B cell (primary cell): ENCODE data around the gene TBC1D17. TPM values are rescaled to one million over a fixed set of nuclear protein-coding genes. Genes with fewer than 3 reads are reported as not detected.

Experiments used
- ATAC-seq: fragments of 200-7000 bp; cut with Tn5 transposase; one replicate; pipeline ENCODE4 v1.10.0; 2021; ENCODE audit warnings: low read depth, mild to moderate bottlenecking, moderate number of reproducible peaks, moderate library complexity
- CTCF ChIA-PET: fragments of 350-600 bp; sonication (Branson Sonifier 250); formaldehyde crosslinking; loops from one replicate; lab custom pipeline; 2021; ENCODE audit warnings: antibody characterized with exemption, inconsistent platforms; lab: Charles Lee
- POLR2A ChIA-PET: fragments of 350-600 bp; sonication (Branson Sonifier 250); formaldehyde crosslinking; loops from one replicate; lab custom pipeline; 2021; ENCODE audit warnings: antibody characterized with exemption; lab: Charles Lee
- DNase-seq: peaks from one replicate; pipeline ENCODE4 v3.0.0; 2013
- H2AFZ ChIP-seq: 2 replicates; pipeline ENCODE4 v1.6.1; 2012; ENCODE audit warnings: mild to moderate bottlenecking, low read depth, low read length; ENCODE audit not compliant: insufficient read depth, poor library complexity, severe bottlenecking
- H3K27ac ChIP-seq, 2 donors: 1 replicate in 1 of 2; 2 replicates in 1 of 2; pipeline ENCODE4 v1.5.1; 2012 to 2013; ENCODE audit warnings: low read length in 2 of 2, mild to moderate bottlenecking in 2 of 2, moderate library complexity in 1 of 2
- H3K27me3 ChIP-seq, 4 experiments: fragments of 200-600 bp in 1 of 4; sonication (generic) in 1 of 4; replicated peaks in 1 of 4; 1 replicate in 2 of 4; 2 replicates in 2 of 4; pipeline versions ENCODE4 v1.6.1 to v1.7.0; 2013 to 2016; ENCODE audit warnings: low read length in 3 of 4, mild to moderate bottlenecking in 2 of 4, mixed read lengths in 1 of 4, moderate library complexity in 1 of 4; ENCODE audit not compliant: insufficient read depth in 4 of 4, control insufficient read depth in 3 of 4; ENCODE audit errors: control extremely low read depth in 1 of 4
- H3K36me3 ChIP-seq, 2 experiments: replicated peaks in 1 of 2; 1 replicate in 1 of 2; 2 replicates in 1 of 2; pipeline versions ENCODE4 v1.6.1 to v1.7.1; 2013; ENCODE audit warnings: low read length in 1 of 2; ENCODE audit not compliant: insufficient read depth in 2 of 2, control insufficient read depth in 1 of 2; ENCODE audit errors: control extremely low read depth in 1 of 2, extremely low read depth in 1 of 2
- H3K4me1 ChIP-seq, 2 donors: fragments of 200-600 bp in 1 of 2; sonication (generic) in 1 of 2; 1 replicate in 1 of 2; 2 replicates in 1 of 2; pipeline versions ENCODE4 v1.5.1 to v1.6.1; 2013 to 2017; ENCODE audit warnings: low read length in 2 of 2; ENCODE audit not compliant: control insufficient read depth in 2 of 2, insufficient read depth in 2 of 2
- H3K4me2 ChIP-seq: replicated peaks from 2 replicates; pipeline ENCODE3; 2012; ENCODE audit warnings: mild to moderate bottlenecking, low read depth, low read length; ENCODE audit not compliant: poor library complexity, severe bottlenecking
- H3K4me3 ChIP-seq, 5 experiments: fragments of 200-600 bp in 1 of 5; sonication (generic) in 1 of 5; 1 replicate in 3 of 5; 2 replicates in 2 of 5; pipeline versions ENCODE4 v1.5.1 to v1.7.0; 2011 to 2016; ENCODE audit warnings: low read length in 4 of 5, mild to moderate bottlenecking in 4 of 5, low read depth in 2 of 5, control low read depth in 1 of 5, moderate library complexity in 1 of 5; ENCODE audit not compliant: insufficient read depth in 1 of 5; ENCODE audit errors: control extremely low read depth in 1 of 5, extremely low read depth in 1 of 5
- H3K79me2 ChIP-seq: fragments of 200-600 bp; sonication (generic); one replicate; pipeline ENCODE4 v1.6.0; 2016; ENCODE audit warnings: low read length; ENCODE audit not compliant: control insufficient read depth, insufficient read depth
- H3K9ac ChIP-seq: fragments of 200-600 bp; sonication (generic); 2 replicates; pipeline ENCODE4 v1.6.1; 2017; ENCODE audit warnings: mild to moderate bottlenecking, low read length, moderate library complexity
- H3K9me3 ChIP-seq, 3 donors: one replicate each; pipeline versions ENCODE4 v1.6.1 to v1.7.1; 2013; ENCODE audit warnings: low read length in 2 of 3; ENCODE audit not compliant: control insufficient read depth in 2 of 3, insufficient read depth in 1 of 3; ENCODE audit errors: control extremely low read depth in 1 of 3
- H4K20me1 ChIP-seq: 2 replicates; pipeline ENCODE4 v1.6.0; 2012; ENCODE audit warnings: mild to moderate bottlenecking, low read length; ENCODE audit not compliant: insufficient read depth, control insufficient read depth, poor library complexity, severe bottlenecking
- H3K27ac Mint-ChIP-seq: one replicate; pipeline ENCODE4 v1.8.0; 2021; ENCODE audit warnings: mixed read lengths
- H3K27me3 Mint-ChIP-seq: one replicate; pipeline ENCODE4 v1.8.0; 2021; ENCODE audit warnings: mixed read lengths
- H3K4me1 Mint-ChIP-seq: one replicate; pipeline ENCODE4 v1.8.0; 2021; ENCODE audit warnings: mixed read lengths
- H3K4me3 Mint-ChIP-seq: one replicate; pipeline ENCODE4 v1.8.0; 2021; ENCODE audit warnings: mixed read lengths
- H3K9me3 Mint-ChIP-seq: one replicate; pipeline ENCODE4 v1.8.0; 2022; ENCODE audit warnings: mixed read lengths; ENCODE audit not compliant: insufficient read depth
- EZH2 ChIP-seq: IDR thresholded peaks from 2 replicates; pipeline ENCODE4 v1.6.1; 2012; ENCODE audit warnings: borderline replicate concordance, low read depth, mild to moderate bottlenecking, moderate library complexity, low read length; ENCODE audit not compliant: insufficient read depth, poor library complexity, severe bottlenecking
- WGBS: methylation state at CpG from one replicate; pipeline ENCODE4 v1.1.5; 2013; ENCODE audit warnings: missing lambda C conversion rate; ENCODE audit not compliant: insufficient coverage; 5-methylcytosine and 5-hydroxymethylcytosine counted together
- intact Hi-C: fragments of 100-400 bp; cut with micrococcal nuclease; formaldehyde crosslinking; loops from one replicate; pipeline ENCODE4 v1.10.0; 2022
- polyA plus RNA-seq: library from polyadenylated mRNA; depleted of rRNA; stranded (reverse); fragments of >200 nt; gene quantifications from 2 replicates; pipeline ENCODE4 v1.2.3, GENCODE V29; 2012
- total RNA-seq, 2 donors: library from RNA; stranded (reverse); fragments of 120-200 nt in 1 of 2; gene quantifications; 1 replicate in 1 of 2; 2 replicates in 1 of 2; pipeline versions ENCODE4 v1.2.3 to v1.2.4, GENCODE V29; 2013 to 2022
- TF ChIP-seq, protein P1 (sequence below): fragments of 200-600 bp; IDR thresholded peaks from one replicate; pipeline ENCODE4 v1.8.0; 2022; ENCODE audit warnings: antibody characterized with exemption, mild to moderate bottlenecking

TBC1D17 gene
- total and polyA plus RNA-seq, 2 donors (not counting 1 experiment from before 2014, with no cell fraction given) = 85.7 to 98.7 TPM

DNA sequence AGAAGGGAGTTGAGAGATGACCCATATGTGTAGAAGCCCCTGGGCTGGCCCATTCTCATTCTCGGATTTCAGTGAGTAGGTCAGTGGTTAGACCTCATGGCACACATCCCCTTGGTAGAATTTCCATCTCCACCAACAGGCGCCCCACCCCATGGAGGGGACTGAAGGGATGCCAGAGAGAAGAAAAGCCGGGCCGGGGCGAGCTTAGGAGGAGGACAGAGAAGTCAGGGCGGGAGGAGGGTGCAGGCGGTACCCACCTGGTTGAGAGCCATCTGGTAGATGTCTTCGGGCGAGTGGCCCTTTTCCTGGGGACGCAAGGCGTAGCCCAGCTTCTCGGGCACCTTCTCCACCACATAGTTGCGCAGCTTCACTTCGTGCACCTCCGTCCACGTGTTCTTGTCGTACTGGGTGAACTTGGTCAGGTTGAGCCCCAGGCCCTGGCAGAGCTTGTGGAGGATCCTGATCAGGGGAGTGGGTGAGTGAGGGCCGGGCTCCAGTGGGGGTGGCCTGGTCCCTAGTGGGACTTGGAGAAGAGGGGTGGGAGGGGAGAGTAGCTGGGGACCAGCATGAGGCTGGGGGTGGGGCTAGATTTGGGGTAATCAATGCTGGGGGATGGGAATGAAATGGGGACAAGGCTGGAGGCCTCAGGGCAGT lies 16.6 kb downstream of the TBC1D17 start:
- ChIA-PET POLR2A (interaction anchor here (0.6 to 1.1 kb wide), 4 partner anchors 17 to 50 kb away, joined by 3 to 10 read pairs (median 4); partner anchors contain the start of gene AKT1S1), CTCF (interaction anchor here (1.0 to 3.6 kb wide), 3 partner anchors 17 to 23 kb away, joined by 3 to 17 read pairs (median 5); partner anchors contain the start of genes AKT1S1 and TBC1D17)
- Histone ChIP-seq H3K27ac (no peak overlapping the region), H3K4me1 (peaks cover 32 to 54% of the 10 kb centered on the region in 2 donors), H4K20me1 (peaks cover 7% of the 10 kb centered on the region), H3K36me3 (no peaks in the 10 kb centered on the region), H3K9ac (no peak overlapping the region), H2AFZ (no peak overlapping the region), H3K27me3 (no peaks in the 10 kb centered on the region), H3K79me2 (peaks cover 4% of the 10 kb centered on the region), H3K4me2 (no peak overlapping the region), H3K4me3 (no peak overlapping the region), H3K9me3 (peaks cover 0 to 7% (median 0%) of the 10 kb centered on the region in 3 donors)
- Mint-ChIP-seq H3K9me3 (no peaks in the 10 kb centered on the region), H3K27ac (peak overlapping the region; percentile 15), H3K4me1 (peaks cover 56% of the 10 kb centered on the region), H3K4me3 (no peak overlapping the region), H3K27me3 (no peaks in the 10 kb centered on the region)
- WGBS = 90% methylated on average over 11 of the region's 18 CpGs
- no peak for ATAC-seq
- DNase-seq = no peak
- TF ChIP-seq, protein P1, sequence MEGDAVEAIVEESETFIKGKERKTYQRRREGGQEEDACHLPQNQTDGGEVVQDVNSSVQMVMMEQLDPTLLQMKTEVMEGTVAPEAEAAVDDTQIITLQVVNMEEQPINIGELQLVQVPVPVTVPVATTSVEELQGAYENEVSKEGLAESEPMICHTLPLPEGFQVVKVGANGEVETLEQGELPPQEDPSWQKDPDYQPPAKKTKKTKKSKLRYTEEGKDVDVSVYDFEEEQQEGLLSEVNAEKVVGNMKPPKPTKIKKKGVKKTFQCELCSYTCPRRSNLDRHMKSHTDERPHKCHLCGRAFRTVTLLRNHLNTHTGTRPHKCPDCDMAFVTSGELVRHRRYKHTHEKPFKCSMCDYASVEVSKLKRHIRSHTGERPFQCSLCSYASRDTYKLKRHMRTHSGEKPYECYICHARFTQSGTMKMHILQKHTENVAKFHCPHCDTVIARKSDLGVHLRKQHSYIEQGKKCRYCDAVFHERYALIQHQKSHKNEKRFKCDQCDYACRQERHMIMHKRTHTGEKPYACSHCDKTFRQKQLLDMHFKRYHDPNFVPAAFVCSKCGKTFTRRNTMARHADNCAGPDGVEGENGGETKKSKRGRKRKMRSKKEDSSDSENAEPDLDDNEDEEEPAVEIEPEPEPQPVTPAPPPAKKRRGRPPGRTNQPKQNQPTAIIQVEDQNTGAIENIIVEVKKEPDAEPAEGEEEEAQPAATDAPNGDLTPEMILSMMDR = no peak
- no peak for TF ChIP-seq EZH2
- intact Hi-C loops = no loop called here
